ENCODE data around the gene PXT1.
"Not testable (repeated sequence)": the region's sequence is repeated elsewhere in the genome, so short reads cannot be mapped to it uniquely, and the experiment has no call there.

- TF ChIP-seq CTCF (IDR thresholded peaks at IDR 0.05; ENCODE audit: low read depth, low read length, missing input control); ATF3 (IDR thresholded peaks at IDR 0.05); RAD21 (IDR thresholded peaks at IDR 0.05); ZBTB33 (IDR thresholded peaks at IDR 0.05): not testable (repeated sequence)
These were observed 32.9 kb downstream of the PXT1 start for GRCh38 chr6:36409718-36410117.
